IMR-90 (cell line): Measurements from ENCODE around the gene TTC7B. TPM values are rescaled to one million over a fixed set of nuclear protein-coding genes. Genes with fewer than 3 reads are reported as not detected.

Experiments used
- ATAC-seq: fragments of 200-7000 bp; cut with Tn5 transposase; 2 replicates; pipeline ENCODE4 v1.9.1; 2020; ENCODE audit warnings: low read depth, mild to moderate bottlenecking, moderate library complexity
- BruUV-seq: library from RNA; stranded (reverse); fragments of 400-500 nt; replicated peaks from 2 replicates; lab custom pipeline; 2021; lab: Mats Ljungman, UMichigan
- CTCF ChIA-PET: fragments of 300-600 bp; formaldehyde crosslinking; extraction: SDS; loops from one replicate; lab custom pipeline; 2021; ENCODE audit warnings: antibody characterized with exemption; lab: Yijun Ruan, JAX
- POLR2A ChIA-PET: fragments of 300-600 bp; sonication (Branson Sonifier 250); formaldehyde crosslinking; loops from one replicate; lab custom pipeline; 2022; ENCODE audit warnings: antibody characterized with exemption; ENCODE audit not compliant: unreplicated experiment; lab: Charles Lee
- DNase-seq: peaks from one replicate; pipeline ENCODE4 v3.0.0; 2013
- H2AFZ ChIP-seq: replicated peaks from 2 replicates; pipeline ENCODE3; 2013; ENCODE audit warnings: low read length, mild to moderate bottlenecking; ENCODE audit not compliant: poor library complexity
- H2AK5ac ChIP-seq: 2 replicates; pipeline ENCODE4 v1.6.1; 2013; ENCODE audit warnings: low read depth, low read length, inconsistent platforms
- H2AK9ac ChIP-seq: replicated peaks from 2 replicates; pipeline ENCODE3; 2013; ENCODE audit warnings: mild to moderate bottlenecking, low read depth, low read length, moderate library complexity; ENCODE audit not compliant: poor library complexity
- H2BK120ac ChIP-seq: 2 replicates; pipeline ENCODE4 v1.6.1; 2013; ENCODE audit warnings: low read depth, low read length, inconsistent platforms
- H2BK15ac ChIP-seq: 3 replicates; pipeline ENCODE4 v1.6.1; 2013; ENCODE audit warnings: low read depth, low read length, inconsistent platforms
- H2BK20ac ChIP-seq: 2 replicates; pipeline ENCODE4 v1.6.1; 2013; ENCODE audit warnings: low read depth, mild to moderate bottlenecking, inconsistent platforms, low read length, moderate library complexity
- H2BK5ac ChIP-seq: 2 replicates; pipeline ENCODE4 v1.6.1; 2013; ENCODE audit warnings: mild to moderate bottlenecking, low read depth, low read length, inconsistent platforms; ENCODE audit not compliant: poor library complexity, severe bottlenecking
- H3K14ac ChIP-seq: replicated peaks from 2 replicates; pipeline ENCODE4 v1.6.1; 2013; ENCODE audit warnings: low read depth, low read length, inconsistent platforms
- H3K18ac ChIP-seq: 2 replicates; pipeline ENCODE4 v1.6.1; 2013; ENCODE audit warnings: low read depth, low read length, control low read depth
- H3K23ac ChIP-seq: 2 replicates; pipeline ENCODE4 v1.6.1; 2013; ENCODE audit warnings: low read depth, low read length, inconsistent platforms
- H3K27ac ChIP-seq: 2 replicates; pipeline ENCODE4 v1.5.1; 2013; ENCODE audit warnings: mild to moderate bottlenecking, control low read depth, low read length; ENCODE audit not compliant: insufficient read depth
- H3K27me3 ChIP-seq: 2 replicates; pipeline ENCODE4 v1.6.1; 2013; ENCODE audit warnings: low read length; ENCODE audit not compliant: control insufficient read depth, insufficient read depth
- H3K36me3 ChIP-seq: 2 replicates; pipeline ENCODE4 v1.6.1; 2013; ENCODE audit warnings: low read length, mixed read lengths; ENCODE audit not compliant: control insufficient read depth, insufficient read depth
- H3K4ac ChIP-seq: 2 replicates; pipeline ENCODE4 v1.6.1; 2013; ENCODE audit warnings: low read depth, low read length, inconsistent platforms
- H3K4me1 ChIP-seq: 2 replicates; pipeline ENCODE4 v1.6.1; 2013; ENCODE audit warnings: low read length, mixed read lengths; ENCODE audit not compliant: control insufficient read depth, insufficient read depth
- H3K4me2 ChIP-seq: 2 replicates; pipeline ENCODE4 v1.6.1; 2013; ENCODE audit warnings: low read depth, mild to moderate bottlenecking, control low read depth, low read length, moderate library complexity
- H3K4me3 ChIP-seq: 2 replicates; pipeline ENCODE4 v1.5.1; 2013; ENCODE audit warnings: low read depth, mild to moderate bottlenecking, control low read depth, low read length, moderate library complexity; ENCODE audit not compliant: insufficient read depth
- H3K56ac ChIP-seq: 2 replicates; pipeline ENCODE4 v1.6.1; 2013; ENCODE audit warnings: low read length, inconsistent platforms; ENCODE audit not compliant: insufficient read depth; ENCODE audit errors: extremely low read depth
- H3K79me1 ChIP-seq, 2 experiments: 2 replicates each; pipeline ENCODE4 v1.6.1; 2013; ENCODE audit warnings: low read length in 2 of 2, inconsistent platforms in 1 of 2, low read depth in 1 of 2
- H3K9ac ChIP-seq: 2 replicates; pipeline ENCODE4 v1.6.1; 2013; ENCODE audit warnings: low read depth, low read length, control low read depth
- H3K9me1 ChIP-seq: 2 replicates; pipeline ENCODE4 v1.6.1; 2013; ENCODE audit warnings: low read length, inconsistent platforms; ENCODE audit not compliant: insufficient read depth
- H3K9me3 ChIP-seq: 2 replicates; pipeline ENCODE4 v1.6.1; 2013; ENCODE audit warnings: low read length; ENCODE audit not compliant: control insufficient read depth, insufficient read depth
- H4K20me1 ChIP-seq: 2 replicates; pipeline ENCODE4 v1.6.1; 2013; ENCODE audit warnings: low read length, inconsistent platforms; ENCODE audit not compliant: insufficient read depth
- H4K5ac ChIP-seq: 2 replicates; pipeline ENCODE4 v1.6.1; 2013; ENCODE audit warnings: mild to moderate bottlenecking, low read depth, low read length, control low read depth
- H4K8ac ChIP-seq, 2 experiments: 2 replicates each; pipeline ENCODE4 v1.6.1; 2013; ENCODE audit warnings: low read depth in 2 of 2, low read length in 2 of 2, control low read depth in 1 of 2, inconsistent platforms in 1 of 2
- H4K91ac ChIP-seq: 2 replicates; pipeline ENCODE4 v1.6.1; 2013; ENCODE audit warnings: low read depth, low read length, inconsistent platforms; ENCODE audit not compliant: insufficient read depth
- BHLHE40 ChIP-seq: fragments of 150-350 bp; IDR thresholded peaks from 2 replicates; pipeline ENCODE4 v1.6.1; 2016; ENCODE audit warnings: mild to moderate bottlenecking, low read depth, low read length
- CEBPB ChIP-seq: IDR thresholded peaks from 2 replicates; pipeline ENCODE4 v1.6.1; 2012; ENCODE audit warnings: low read depth, low read length, improper control_type of control experiment
- MAFK ChIP-seq: IDR thresholded peaks from 2 replicates; pipeline ENCODE4 v1.6.1; 2012; ENCODE audit warnings: low read depth, low read length, improper control_type of control experiment
- MXI1 ChIP-seq: IDR thresholded peaks from 2 replicates; pipeline ENCODE4 v1.6.1; 2012; ENCODE audit warnings: low read depth, mild to moderate bottlenecking, low read length, moderate library complexity, borderline replicate concordance
- NFE2L2 ChIP-seq: fragments of 150-350 bp; IDR thresholded peaks from 2 replicates; pipeline ENCODE4 v1.6.1; 2016; ENCODE audit warnings: low read depth, mild to moderate bottlenecking, low read length
- RAD21 ChIP-seq: IDR thresholded peaks from 2 replicates; pipeline ENCODE4 v1.6.1; 2012; ENCODE audit warnings: low read length, improper control_type of control experiment
- RCOR1 ChIP-seq: IDR thresholded peaks from 2 replicates; pipeline ENCODE4 v1.6.1; 2012; ENCODE audit warnings: mild to moderate bottlenecking, low read length, improper control_type of control experiment; ENCODE audit not compliant: insufficient replicate concordance
- RFX5 ChIP-seq: IDR thresholded peaks from 2 replicates; pipeline ENCODE4 v1.8.0; 2012; ENCODE audit warnings: low read depth, mild to moderate bottlenecking, low read length, moderate library complexity
- SMC3 ChIP-seq: fragments of 150-350 bp; IDR thresholded peaks from 2 replicates; pipeline ENCODE4 v1.6.1; 2016; ENCODE audit warnings: low read depth, mild to moderate bottlenecking, antibody characterized with exemption, low read length, moderate library complexity
- whole genome bisulfite sequencing, 2 experiments: methylation state at CpG; one replicate each; pipeline versions ENCODE4 v1.1.5 to v1.1.7; 2013; ENCODE audit warnings: missing lambda C conversion rate in 2 of 2; ENCODE audit not compliant: insufficient read length in 1 of 2; ENCODE audit errors: extremely low coverage in 2 of 2; 5-methylcytosine and 5-hydroxymethylcytosine counted together
- dilution Hi-C: fragments of 300-500 bp; cut with HindIII; formaldehyde crosslinking; loops from one replicate; pipeline ENCODE4 v1.14.3; 2018; ENCODE audit warnings: low sequenced_read_pairs; ENCODE audit not compliant: unreplicated experiment
- in situ Hi-C: fragments of 300-500 bp; cut with MboI; formaldehyde crosslinking; loops from 3 replicates; pipeline ENCODE4 v1.14.3; 2019; ENCODE audit warnings: low sequenced_read_pairs, inconsistent platforms, mixed read lengths
- intact Hi-C: fragments of 100-400 bp; cut with micrococcal nuclease; formaldehyde crosslinking; loops from 2 replicates; pipeline ENCODE4 v1.10.0; 2022
- polyA plus RNA-seq, 3 experiments: library from polyadenylated mRNA; depleted of rRNA; stranded (reverse); fragments of >200 nt; gene quantifications; 2 replicates each; pipeline ENCODE4 v1.2.3, GENCODE V29; 2012; ENCODE audit warnings: low replicate concordance in 1 of 3
- total RNA-seq: library from RNA; depleted of rRNA; stranded (reverse); fragments of >200 nt; gene quantifications from 2 replicates; pipeline ENCODE4 v1.2.3, GENCODE V29; 2012
- TF ChIP-seq, protein P1 (sequence below): fragments of 150-350 bp; IDR thresholded peaks from 2 replicates; pipeline ENCODE4 v1.6.1; 2017; ENCODE audit warnings: mild to moderate bottlenecking, antibody characterized with exemption, low read length, low read depth
- TF ChIP-seq, protein P2 (sequence below): fragments of 150-350 bp; IDR thresholded peaks from 2 replicates; pipeline ENCODE4 v1.6.1; 2016; ENCODE audit warnings: low read depth, mild to moderate bottlenecking, low read length, moderate library complexity, borderline replicate concordance

The TTC7B gene
- total and polyA plus RNA-seq, 2 of the 4 experiments (the other 2 are of a cell fraction) = 18.1 to 35.3 TPM

DNA sequence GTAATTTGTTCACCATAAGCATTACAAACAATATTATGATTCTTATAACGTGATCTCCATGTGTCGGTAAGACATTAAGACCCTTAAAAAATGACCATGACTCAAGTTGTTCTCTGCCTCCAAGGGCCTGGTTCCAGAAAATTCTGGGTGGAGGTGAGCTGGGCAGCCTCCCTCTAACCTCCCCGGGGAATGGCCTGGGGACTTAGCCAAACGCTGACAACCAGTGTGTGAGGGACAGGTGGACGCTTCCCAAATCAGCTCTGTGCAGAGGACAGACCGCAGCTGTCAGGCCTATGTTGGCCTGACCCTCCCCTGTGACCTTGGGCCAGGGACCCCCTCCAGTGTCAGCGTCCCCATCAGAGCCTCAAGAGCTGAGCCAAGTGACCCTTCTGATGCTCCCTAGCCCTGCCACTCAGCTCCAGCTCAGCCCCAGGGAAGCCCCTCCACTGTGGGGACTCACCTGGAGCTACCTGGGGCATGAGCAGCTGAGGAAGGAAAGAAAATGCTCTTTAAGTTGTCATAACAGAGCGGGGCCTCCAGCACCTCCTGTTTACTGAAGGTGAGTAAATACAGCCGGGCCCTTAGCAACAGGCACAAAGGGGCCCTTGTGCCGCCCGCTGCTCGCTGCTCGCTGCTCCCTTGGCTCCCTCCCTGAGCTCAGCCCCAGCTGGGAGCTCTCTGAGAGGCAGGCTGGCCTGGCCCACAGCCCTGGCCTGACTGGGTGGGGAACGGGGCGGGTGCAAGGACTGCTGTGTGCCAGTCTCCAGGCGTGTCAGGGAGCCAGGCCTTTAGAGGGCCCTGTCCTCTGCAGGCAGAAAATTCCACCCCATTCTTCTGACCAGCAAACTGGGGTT, 302.8 kb downstream of the TTC7B start (continued):
- no peak for TF ChIP-seq MAFK

DNA sequence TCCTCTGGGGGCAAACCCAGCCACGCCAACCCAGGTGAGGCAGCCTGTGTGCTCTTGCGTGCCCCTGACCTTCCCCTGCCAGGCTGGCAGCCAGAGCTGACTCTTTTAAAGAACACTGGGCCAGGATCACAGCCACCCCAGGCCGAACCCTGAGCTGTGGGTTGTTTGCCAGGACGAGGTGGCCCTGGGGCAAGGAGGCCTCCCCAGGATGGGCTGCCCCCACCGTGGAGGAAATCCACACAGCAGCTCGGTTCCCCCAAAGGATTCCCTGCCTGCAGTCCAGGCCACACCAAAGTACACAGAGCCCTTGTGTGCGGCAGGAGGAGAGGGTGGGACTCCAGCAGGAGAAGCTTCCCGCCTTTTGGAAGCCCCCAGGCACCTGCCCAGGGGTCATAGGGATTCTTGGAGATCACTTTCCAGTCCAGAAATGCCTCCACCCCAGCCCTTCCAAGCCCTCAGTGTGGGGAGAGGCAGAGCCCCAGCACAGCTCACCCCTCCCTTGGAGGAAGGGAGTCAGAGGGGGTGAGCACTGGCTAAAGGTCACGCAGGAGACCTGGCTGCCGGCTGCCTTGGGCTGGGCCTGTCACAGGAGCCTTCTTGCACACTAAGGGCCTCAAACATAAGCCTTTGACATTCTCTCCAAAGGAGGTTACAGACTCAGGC, 303.8 kb downstream of the TTC7B start:
- H4K20me1 ChIP-seq = no peaks in the 10 kb centered on the region
- dilution Hi-C loops = no loop called here
- no peaks in the 10 kb centered on the region for H3K36me3 ChIP-seq
- intact Hi-C loops = no loop called here
- ChIA-PET CTCF (no interaction called here), POLR2A (no interaction called here)
- H2BK5ac ChIP-seq = no peak overlapping the region
- no peak overlapping the region for H3K14ac ChIP-seq
- no peak for DNase-seq
- H3K4me1 ChIP-seq = no peaks in the 10 kb centered on the region
- H2AK9ac ChIP-seq = no peak overlapping the region
- no peak overlapping the region for H3K9ac ChIP-seq
- H4K5ac ChIP-seq = no peak overlapping the region
- no peak overlapping the region for H4K91ac ChIP-seq
- H3K27me3 ChIP-seq = peaks cover 24% of the 10 kb centered on the region
- H3K23ac ChIP-seq = no peak overlapping the region
- H3K4me2 ChIP-seq = no peak overlapping the region
- no peak overlapping the region for H3K56ac ChIP-seq
- in situ Hi-C loops = no loop called here
- H3K9me1 ChIP-seq = no peaks in the 10 kb centered on the region
- 92% methylated on average over 2 of the region's 10 CpGs; no CpG with 5 or more reads in 1 of the 2 experiments for WGBS, 2 experiments
- no peak overlapping the region for H4K8ac ChIP-seq
- H2BK20ac ChIP-seq = no peak overlapping the region
- H3K79me1 ChIP-seq = no peaks in the 10 kb centered on the region
- no TSS peak for BruUV-seq
- H3K27ac ChIP-seq = no peak overlapping the region
- H2BK120ac ChIP-seq = no peak overlapping the region
- ATAC-seq = no peak
- no peak overlapping the region for H2AK5ac ChIP-seq
- no peak overlapping the region for H2AFZ ChIP-seq
- H3K4ac ChIP-seq = no peak overlapping the region
- no peak overlapping the region for H3K4me3 ChIP-seq
- no peak overlapping the region for H3K18ac ChIP-seq
- no peak overlapping the region for H2BK15ac ChIP-seq
- H3K9me3 ChIP-seq = no peaks in the 10 kb centered on the region
- TF ChIP-seq CEBPB (no peak), NFE2L2 (no peak), MAFK (no peak), MXI1 (no peak), RFX5 (no peak), RCOR1 (no peak), SMC3 (no peak), BHLHE40 (no peak), RAD21 (no peak)
- TF ChIP-seq, protein P1, sequence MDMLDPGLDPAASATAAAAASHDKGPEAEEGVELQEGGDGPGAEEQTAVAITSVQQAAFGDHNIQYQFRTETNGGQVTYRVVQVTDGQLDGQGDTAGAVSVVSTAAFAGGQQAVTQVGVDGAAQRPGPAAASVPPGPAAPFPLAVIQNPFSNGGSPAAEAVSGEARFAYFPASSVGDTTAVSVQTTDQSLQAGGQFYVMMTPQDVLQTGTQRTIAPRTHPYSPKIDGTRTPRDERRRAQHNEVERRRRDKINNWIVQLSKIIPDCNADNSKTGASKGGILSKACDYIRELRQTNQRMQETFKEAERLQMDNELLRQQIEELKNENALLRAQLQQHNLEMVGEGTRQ = no peak
- TF ChIP-seq, protein P2, sequence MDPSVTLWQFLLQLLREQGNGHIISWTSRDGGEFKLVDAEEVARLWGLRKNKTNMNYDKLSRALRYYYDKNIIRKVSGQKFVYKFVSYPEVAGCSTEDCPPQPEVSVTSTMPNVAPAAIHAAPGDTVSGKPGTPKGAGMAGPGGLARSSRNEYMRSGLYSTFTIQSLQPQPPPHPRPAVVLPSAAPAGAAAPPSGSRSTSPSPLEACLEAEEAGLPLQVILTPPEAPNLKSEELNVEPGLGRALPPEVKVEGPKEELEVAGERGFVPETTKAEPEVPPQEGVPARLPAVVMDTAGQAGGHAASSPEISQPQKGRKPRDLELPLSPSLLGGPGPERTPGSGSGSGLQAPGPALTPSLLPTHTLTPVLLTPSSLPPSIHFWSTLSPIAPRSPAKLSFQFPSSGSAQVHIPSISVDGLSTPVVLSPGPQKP = no peak
